C4-2B (cell line): ENCODE results near the gene BORCS5.
"Not testable (repeated sequence)": the region's sequence is repeated elsewhere in the genome, so short reads cannot be mapped to it uniquely, and the experiment has no call there.

ENCODE experiments used
- H3K27ac ChIP-seq: fragments of 450-650 bp; 2 replicates; pipeline ENCODE4 v1.5.1; 2017
- ZFX ChIP-seq: fragments of 450-650 bp; IDR thresholded peaks from 2 replicates; pipeline ENCODE4 v1.6.1; 2017
- TF ChIP-seq, protein P1 (sequence below): fragments of 450-650 bp; conservative IDR thresholded peaks from 2 replicates; pipeline ENCODE4 v1.5.1; 2017; ENCODE audit warnings: mild to moderate bottlenecking

BORCS5 gene

DNA sequence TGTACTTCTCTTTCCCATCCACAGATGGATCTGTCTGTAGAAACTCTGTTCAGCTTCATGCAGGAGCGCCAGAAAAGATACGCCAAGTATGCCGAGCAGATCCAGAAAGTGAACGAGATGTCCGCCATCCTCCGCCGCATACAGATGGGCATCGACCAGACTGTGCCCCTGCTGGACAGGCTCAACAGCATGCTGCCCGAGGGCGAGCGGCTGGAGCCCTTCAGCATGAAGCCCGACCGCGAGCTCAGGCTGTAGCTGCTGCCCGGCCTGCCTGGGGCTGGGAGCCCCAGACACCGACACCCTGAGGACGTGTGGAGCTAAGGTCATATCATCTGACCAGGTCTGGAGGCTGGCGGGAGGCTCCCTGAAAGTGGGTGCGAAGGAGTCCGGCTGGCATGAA lies 108.6 kb downstream of the BORCS5 start:
- TF ChIP-seq, protein P1, sequence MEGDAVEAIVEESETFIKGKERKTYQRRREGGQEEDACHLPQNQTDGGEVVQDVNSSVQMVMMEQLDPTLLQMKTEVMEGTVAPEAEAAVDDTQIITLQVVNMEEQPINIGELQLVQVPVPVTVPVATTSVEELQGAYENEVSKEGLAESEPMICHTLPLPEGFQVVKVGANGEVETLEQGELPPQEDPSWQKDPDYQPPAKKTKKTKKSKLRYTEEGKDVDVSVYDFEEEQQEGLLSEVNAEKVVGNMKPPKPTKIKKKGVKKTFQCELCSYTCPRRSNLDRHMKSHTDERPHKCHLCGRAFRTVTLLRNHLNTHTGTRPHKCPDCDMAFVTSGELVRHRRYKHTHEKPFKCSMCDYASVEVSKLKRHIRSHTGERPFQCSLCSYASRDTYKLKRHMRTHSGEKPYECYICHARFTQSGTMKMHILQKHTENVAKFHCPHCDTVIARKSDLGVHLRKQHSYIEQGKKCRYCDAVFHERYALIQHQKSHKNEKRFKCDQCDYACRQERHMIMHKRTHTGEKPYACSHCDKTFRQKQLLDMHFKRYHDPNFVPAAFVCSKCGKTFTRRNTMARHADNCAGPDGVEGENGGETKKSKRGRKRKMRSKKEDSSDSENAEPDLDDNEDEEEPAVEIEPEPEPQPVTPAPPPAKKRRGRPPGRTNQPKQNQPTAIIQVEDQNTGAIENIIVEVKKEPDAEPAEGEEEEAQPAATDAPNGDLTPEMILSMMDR: no peak
- TF ChIP-seq ZFX: no peak
- no peak overlapping the region for H3K27ac ChIP-seq

DNA sequence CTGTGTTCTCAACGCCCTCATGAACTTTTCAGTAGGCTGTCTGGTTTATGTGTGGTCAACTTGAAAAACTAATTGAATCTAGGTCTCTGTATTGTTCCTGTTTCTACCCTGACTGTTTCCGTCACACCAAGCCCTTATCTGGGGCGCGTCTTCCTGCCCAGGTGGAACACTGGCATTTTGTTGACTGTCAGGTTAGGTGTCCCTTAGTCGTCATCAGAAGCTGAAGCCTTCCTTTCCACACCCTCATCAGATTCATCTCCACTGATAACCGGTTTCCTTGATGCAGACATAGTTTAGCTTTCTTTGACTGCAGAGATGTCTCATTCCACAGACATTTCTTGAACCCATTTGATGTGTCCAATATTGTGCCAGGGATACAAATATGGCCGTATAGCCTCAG lies 109.3 kb downstream of the BORCS5 start:
- no peak for TF ChIP-seq ZFX
- TF ChIP-seq, protein P1: no peak
- no peak overlapping the region for H3K27ac ChIP-seq

DNA sequence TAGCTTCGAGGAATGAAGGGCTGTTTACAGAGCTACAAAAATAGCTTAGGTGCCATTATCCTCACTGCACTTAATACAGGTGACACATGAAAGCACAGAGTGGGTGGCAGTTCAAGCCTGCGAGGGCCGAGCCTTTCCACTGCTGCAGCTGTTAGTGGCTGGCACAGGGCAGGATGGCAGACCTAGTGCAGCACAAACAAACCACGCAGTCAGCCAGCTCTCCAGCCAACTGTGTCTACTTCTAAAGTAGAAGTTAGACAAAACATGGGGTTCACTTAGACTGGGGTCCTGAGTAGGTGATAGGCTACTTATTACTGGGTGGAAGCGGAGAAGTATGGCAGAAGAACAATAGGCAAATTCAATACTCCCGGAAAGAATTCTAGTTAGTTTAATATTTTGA lies 110.4 kb downstream of the BORCS5 start:
- TF ChIP-seq, protein P1: no peak
- TF ChIP-seq ZFX: no peak
- H3K27ac ChIP-seq: no peak overlapping the region

DNA sequence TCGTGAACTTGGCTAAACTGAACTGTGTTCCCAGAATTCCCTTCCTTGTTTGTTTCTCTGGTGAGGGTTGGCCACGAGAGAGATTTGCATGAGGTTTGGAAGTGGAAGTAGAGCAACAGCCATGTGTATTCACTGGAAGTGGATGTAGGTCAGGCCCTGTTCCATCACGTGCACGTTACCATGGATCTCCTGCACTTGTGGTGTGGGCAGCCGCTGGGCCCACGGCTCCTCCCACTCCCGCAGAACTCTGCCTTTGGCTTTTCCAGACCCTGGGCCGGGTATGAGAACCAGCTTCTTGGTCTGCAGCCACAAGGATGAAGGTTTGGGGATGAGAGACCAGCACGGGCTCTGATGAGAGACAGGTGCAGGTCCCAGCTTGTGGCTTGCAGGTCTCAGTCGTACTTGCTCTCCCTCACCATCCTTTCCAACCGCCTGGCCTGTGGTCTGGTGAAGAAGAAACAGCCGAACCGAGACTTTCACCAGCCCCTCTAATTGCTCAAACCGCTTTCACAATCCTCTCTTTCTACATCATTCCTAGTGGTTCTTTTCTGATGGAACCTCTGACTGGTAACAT lies 110.9 kb downstream of the BORCS5 start:
- no peak overlapping the region for H3K27ac ChIP-seq
- no peak for TF ChIP-seq ZFX
- TF ChIP-seq, protein P1: no peak

DNA sequence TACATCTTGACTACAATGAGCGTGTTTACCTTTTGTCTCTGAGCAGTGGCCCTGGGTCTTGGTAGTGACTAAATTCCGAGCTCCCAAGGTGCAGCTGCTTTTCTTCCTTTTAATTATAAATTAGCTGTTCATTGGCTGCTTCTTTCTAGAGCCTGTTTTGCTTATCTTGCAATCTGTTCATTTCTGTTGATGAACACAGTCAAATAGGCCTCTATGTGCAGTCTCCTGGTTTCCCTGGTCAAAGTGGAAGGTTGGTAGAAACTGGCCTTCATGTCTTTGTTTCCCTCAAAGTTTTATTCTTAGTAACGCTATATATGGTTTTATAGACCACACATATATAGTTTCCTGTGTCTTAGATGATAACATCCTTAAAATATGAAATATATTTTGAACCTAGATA lies 111.7 kb downstream of the BORCS5 start:
- no peak overlapping the region for H3K27ac ChIP-seq
- TF ChIP-seq, protein P1: no peak
- TF ChIP-seq ZFX: no peak

DNA sequence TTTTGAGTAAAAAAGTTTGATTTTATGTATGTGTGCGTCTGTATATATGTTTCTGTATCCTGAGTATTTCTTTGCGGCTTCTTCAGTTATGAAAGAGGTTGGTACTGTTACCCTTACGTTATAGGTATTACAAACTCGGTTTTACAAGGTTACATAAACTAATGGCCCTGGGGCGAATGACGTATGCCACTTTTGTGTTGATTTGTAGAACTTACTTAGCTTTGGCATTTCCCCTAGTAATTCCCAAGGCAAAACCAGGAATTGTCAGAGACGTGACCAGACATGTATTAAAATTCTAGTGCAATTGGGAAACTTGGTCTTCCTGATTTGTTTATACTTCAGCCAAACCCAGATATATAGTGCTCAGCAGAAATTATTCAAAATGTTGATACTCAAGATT lies 112.5 kb downstream of the BORCS5 start:
- H3K27ac ChIP-seq: no peak overlapping the region
- no peak for TF ChIP-seq ZFX
- TF ChIP-seq, protein P1: no peak

DNA sequence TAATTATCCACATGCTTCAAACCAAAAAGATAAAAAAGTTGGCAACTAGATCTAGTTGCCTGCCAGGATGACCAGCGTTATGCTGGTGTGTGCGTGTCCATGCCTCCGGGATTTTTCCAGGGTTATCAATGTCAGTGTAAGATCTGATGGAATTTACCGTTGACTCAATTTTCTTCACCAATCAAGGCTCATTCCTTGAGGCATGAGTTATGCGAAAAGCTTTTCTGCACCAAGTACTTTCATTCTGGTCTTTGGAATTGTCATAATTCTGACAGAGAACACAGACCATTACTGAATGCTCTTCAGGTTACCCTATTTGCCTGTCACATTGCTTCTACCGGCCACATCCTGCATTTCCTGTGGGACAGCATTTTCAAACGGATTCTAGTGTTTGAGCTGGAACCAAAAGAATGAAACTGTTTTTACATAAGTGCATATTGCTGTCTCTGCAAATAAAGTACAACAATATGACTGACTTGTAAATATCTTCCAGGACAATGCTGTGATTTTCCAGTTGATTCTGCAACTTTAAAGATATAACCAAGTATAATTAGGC lies 114.0 kb downstream of the BORCS5 start:
- no peak overlapping the region for H3K27ac ChIP-seq
- TF ChIP-seq ZFX: no peak
- TF ChIP-seq, protein P1: no peak

DNA sequence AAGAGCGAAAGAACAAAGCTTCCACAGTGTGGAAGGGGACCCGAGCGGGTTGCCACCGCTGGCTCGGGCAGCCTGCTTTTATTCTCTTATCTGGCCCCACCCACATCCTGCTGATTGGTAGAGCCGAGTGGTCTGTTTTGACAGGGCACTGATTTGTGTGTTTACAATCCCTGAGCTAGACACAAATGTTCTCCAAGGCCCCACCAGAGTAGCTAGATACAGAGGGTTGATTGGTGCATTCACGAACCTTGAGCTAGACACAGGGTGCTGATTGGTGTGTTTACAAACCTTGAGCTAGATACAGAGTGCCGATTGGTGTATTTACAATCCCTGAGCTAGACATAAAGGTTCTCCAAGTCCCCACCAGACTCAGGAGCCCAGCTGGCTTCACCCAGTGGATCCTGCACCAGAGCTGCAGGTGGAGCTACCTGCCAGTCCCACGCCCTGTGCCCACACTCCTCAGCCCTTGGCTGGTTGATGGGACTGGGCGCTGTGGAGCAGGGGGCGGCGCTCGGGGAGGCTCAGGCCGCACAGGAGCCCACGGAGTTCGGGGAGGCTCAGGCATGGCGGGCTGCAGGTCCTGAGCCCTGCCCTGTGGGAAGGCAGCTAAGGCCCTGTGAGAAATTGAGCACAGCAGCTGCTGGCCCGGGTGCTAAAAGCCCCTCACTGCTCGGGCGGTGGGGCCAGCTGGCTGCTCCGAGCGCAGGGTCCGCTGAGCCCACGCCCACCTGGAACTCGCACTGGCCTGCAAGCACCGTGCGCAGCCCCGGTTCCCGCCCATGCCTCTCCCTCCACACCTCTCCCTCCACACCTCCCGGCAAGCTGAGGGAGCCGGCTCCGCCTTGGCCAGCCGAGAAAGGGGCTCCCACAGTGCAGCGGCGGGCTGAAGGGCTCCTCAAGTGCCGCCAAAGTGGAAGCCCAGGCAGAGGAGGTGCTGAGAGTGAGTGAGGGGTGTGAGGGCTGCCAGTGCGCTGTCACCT lies 115.4 kb downstream of the BORCS5 start:
- not testable (repeated sequence) for H3K27ac ChIP-seq
